ENCODE data around the gene SNX1. TPM values are rescaled to one million over a fixed set of nuclear protein-coding genes. Genes with fewer than 3 reads are reported as not detected.

The SNX1 gene
- total RNA-seq, 1 experiment from 2014 or later = 24.3 TPM

- Histone ChIP-seq H3K4me3 (ENCODE audit: low read length) (no peak overlapping the region), H3K9ac (ENCODE audit: low read length) (no peak overlapping the region), H3K9me2 (replicated peaks; ENCODE audit: low read length) (no peaks in the 10 kb centered on the region), H3K4me1 (ENCODE audit: insufficient read depth, low read length) (no peaks in the 10 kb centered on the region), H4K20me1 (ENCODE audit: low read length) (no peaks in the 10 kb centered on the region), H3K36me3 (ENCODE audit: low read depth, low read length) (peaks cover 1% of the 10 kb centered on the region; the same call in 1 of the 2 replicates), H2AFZ (ENCODE audit: low read length) (no peak overlapping the region), H3K4me2 (ENCODE audit: low read length) (no peak overlapping the region), H3K27ac (ENCODE audit: low read length) (no peak overlapping the region), H3F3A (ENCODE audit: low read length, unreplicated experiment) (no peaks in the 10 kb centered on the region), H3K9me3 (ENCODE audit: low read length) (no peaks in the 10 kb centered on the region), H3K27me3 (ENCODE audit: low read length) (no peaks in the 10 kb centered on the region), H3K79me2 (ENCODE audit: low read length) (no peaks in the 10 kb centered on the region)
- ChIA-PET CTCF (no interaction called here), POLR2A (ENCODE audit: unreplicated experiment) (no interaction called here)
- intact Hi-C loops (cut with micrococcal nuclease) = no loop called here
- DNase-seq (no peak), ATAC-seq (no peak)
- BruUV-seq (replicated peaks) = no TSS peak
- no peak for TF ChIP-seq EZH2phosphoT487 (IDR thresholded peaks at IDR 0.05; ENCODE audit: borderline replicate concordance, low read length)
- no peak for TF ChIP-seq EZH2 (IDR thresholded peaks at IDR 0.05; ENCODE audit: low read length, unreplicated experiment)
- TF ChIP-seq CTCF (conservative IDR thresholded peaks at IDR 0.05; ENCODE audit: low read depth, low read length) = no peak
Observed at GRCh38 chr15:64082757-64083156, 13.0 kb upstream of the SNX1 start.

GRCh38 chr15:64089543-64090280, 6.1 kb upstream of the SNX1 start:
- peaks cover 38% of the 10 kb centered on the region for H3K79me2 ChIP-seq (ENCODE audit: low read length)
- ChIA-PET CTCF (no interaction called here), POLR2A (ENCODE audit: unreplicated experiment) (interaction anchor here (0.5 kb wide), 1 partner anchor 27 kb away, joined by 3 read pairs; no protein-coding TSS in a partner anchor)
- no peak overlapping the region for H3K4me3 ChIP-seq (ENCODE audit: low read length)
- no peak overlapping the region for H3K27ac ChIP-seq (ENCODE audit: low read length)
- no TSS peak for BruUV-seq (replicated peaks)
- no peak overlapping the region for H2AFZ ChIP-seq (ENCODE audit: low read length)
- H3K4me2 ChIP-seq (ENCODE audit: low read length) = no peak overlapping the region
- no peaks in the 10 kb centered on the region for H3F3A ChIP-seq (ENCODE audit: low read length, unreplicated experiment)
- DNase-seq (no peak), ATAC-seq (no peak)
- peaks cover 11% of the 10 kb centered on the region for H3K4me1 ChIP-seq (ENCODE audit: insufficient read depth, low read length)
- H3K9me3 ChIP-seq (ENCODE audit: low read length) = no peaks in the 10 kb centered on the region
- no peaks in the 10 kb centered on the region for H3K9me2 ChIP-seq (replicated peaks; ENCODE audit: low read length)
- intact Hi-C loops (cut with micrococcal nuclease) = no loop called here
- peaks cover 9% of the 10 kb centered on the region for H3K36me3 ChIP-seq (ENCODE audit: low read depth, low read length)
- H4K20me1 ChIP-seq (ENCODE audit: low read length) = no peaks in the 10 kb centered on the region
- no peak overlapping the region for H3K9ac ChIP-seq (ENCODE audit: low read length)
- no peak for TF ChIP-seq EZH2 (IDR thresholded peaks at IDR 0.05; ENCODE audit: low read length, unreplicated experiment)
- TF ChIP-seq EZH2phosphoT487 (IDR thresholded peaks at IDR 0.05; ENCODE audit: borderline replicate concordance, low read length) = no peak
- TF ChIP-seq CTCF (conservative IDR thresholded peaks at IDR 0.05; ENCODE audit: low read depth, low read length) = no peak
- no peaks in the 10 kb centered on the region for H3K27me3 ChIP-seq (ENCODE audit: low read length)

GRCh38 chr15:64090527-64090926, 5.3 kb upstream of the SNX1 start:
- no peaks in the 10 kb centered on the region for H3F3A ChIP-seq (ENCODE audit: low read length, unreplicated experiment)
- no TSS peak for BruUV-seq (replicated peaks)
- no peaks in the 10 kb centered on the region for H3K9me2 ChIP-seq (replicated peaks; ENCODE audit: low read length)
- H3K4me2 ChIP-seq (ENCODE audit: low read length) = no peak overlapping the region
- H3K4me1 ChIP-seq (ENCODE audit: insufficient read depth, low read length) = peaks cover 18% of the 10 kb centered on the region
- ChIA-PET POLR2A (ENCODE audit: unreplicated experiment) (no interaction called here), CTCF (no interaction called here)
- peaks cover 46% of the 10 kb centered on the region for H3K79me2 ChIP-seq (ENCODE audit: low read length)
- H3K27ac ChIP-seq (ENCODE audit: low read length) = no peak overlapping the region
- intact Hi-C loops (cut with micrococcal nuclease) = no loop called here
- H3K4me3 ChIP-seq (ENCODE audit: low read length) = no peak overlapping the region
- H2AFZ ChIP-seq (ENCODE audit: low read length) = no peak overlapping the region
- H3K9me3 ChIP-seq (ENCODE audit: low read length) = no peaks in the 10 kb centered on the region
- no peaks in the 10 kb centered on the region for H4K20me1 ChIP-seq (ENCODE audit: low read length)
- H3K36me3 ChIP-seq (ENCODE audit: low read depth, low read length) = peaks cover 9% of the 10 kb centered on the region
- ATAC-seq (no peak), DNase-seq (no peak)
- TF ChIP-seq EZH2 (IDR thresholded peaks at IDR 0.05; ENCODE audit: low read length, unreplicated experiment) = no peak
- TF ChIP-seq EZH2phosphoT487 (IDR thresholded peaks at IDR 0.05; ENCODE audit: borderline replicate concordance, low read length) = no peak
- no peak for TF ChIP-seq CTCF (conservative IDR thresholded peaks at IDR 0.05; ENCODE audit: low read depth, low read length)
- H3K27me3 ChIP-seq (ENCODE audit: low read length) = no peaks in the 10 kb centered on the region
- no peak overlapping the region for H3K9ac ChIP-seq (ENCODE audit: low read length)
